ENCODE data around the gene GRPEL1. TPM values are rescaled to one million over a fixed set of nuclear protein-coding genes. Genes with fewer than 3 reads are reported as not detected.
A peak's percentile ranks its signal among the peaks of the same experiment; 100 is the strongest.

Gene GRPEL1
- total and polyA plus RNA-seq, 2 of the 13 experiments (the other 11 are each of a cell fraction or from before 2014, with no cell fraction given): 32.3 to 141 TPM

DNA sequence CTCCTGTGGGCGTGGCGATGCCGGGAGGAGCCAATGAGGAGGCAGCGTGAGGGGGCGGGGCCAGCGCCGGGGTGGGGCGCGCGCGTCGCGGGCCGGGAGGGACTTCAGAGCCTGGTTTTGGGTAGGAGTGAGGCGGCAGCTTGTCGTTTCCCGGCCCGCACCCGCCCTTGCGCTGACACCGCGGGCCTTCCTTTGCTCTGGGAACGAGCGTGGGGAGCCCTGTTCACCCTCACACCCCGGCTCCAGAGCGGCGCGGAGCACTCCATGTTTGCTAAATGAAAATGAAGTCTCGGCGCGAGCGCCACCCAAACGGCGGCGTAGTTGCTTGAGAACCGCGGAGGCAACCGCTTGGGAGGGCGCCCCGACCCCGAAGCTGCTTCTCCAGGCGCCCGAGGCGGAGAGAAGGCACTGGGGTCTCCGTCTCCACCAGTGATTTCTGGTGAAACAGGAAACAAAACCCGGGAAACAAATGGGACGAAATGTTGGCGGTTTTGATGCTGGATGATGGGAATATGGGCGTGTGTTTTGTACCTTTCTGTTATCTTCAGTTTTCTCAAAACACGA lies 497 bp upstream of the GRPEL1 start (continued):
- 0 out of 2 replicates have a peak, but pooled peaks have one; percentile 29 for TF ChIP-seq NKX3-1 (CRISPR knock-in tag; IDR thresholded peaks at IDR 0.05)
- no peak for TF ChIP-seq ZNF772 (CRISPR knock-in tag; IDR thresholded peaks at IDR 0.05)
- no peak for TF ChIP-seq ZNF556 (CRISPR knock-in tag; IDR thresholded peaks at IDR 0.05; ENCODE audit: borderline replicate concordance)
- TF ChIP-seq ZFP62 (CRISPR knock-in tag; IDR thresholded peaks at IDR 0.05): no peak
- no peak for TF ChIP-seq ZBTB4 (CRISPR knock-in tag; IDR thresholded peaks at IDR 0.05; ENCODE audit: borderline replicate concordance)
- TF ChIP-seq NFIB (CRISPR knock-in tag; IDR thresholded peaks at IDR 0.05; ENCODE audit: borderline replicate concordance): no peak
- TF ChIP-seq, protein P1, sequence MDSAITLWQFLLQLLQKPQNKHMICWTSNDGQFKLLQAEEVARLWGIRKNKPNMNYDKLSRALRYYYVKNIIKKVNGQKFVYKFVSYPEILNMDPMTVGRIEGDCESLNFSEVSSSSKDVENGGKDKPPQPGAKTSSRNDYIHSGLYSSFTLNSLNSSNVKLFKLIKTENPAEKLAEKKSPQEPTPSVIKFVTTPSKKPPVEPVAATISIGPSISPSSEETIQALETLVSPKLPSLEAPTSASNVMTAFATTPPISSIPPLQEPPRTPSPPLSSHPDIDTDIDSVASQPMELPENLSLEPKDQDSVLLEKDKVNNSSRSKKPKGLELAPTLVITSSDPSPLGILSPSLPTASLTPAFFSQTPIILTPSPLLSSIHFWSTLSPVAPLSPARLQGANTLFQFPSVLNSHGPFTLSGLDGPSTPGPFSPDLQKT (CRISPR knock-in tag; IDR thresholded peaks at IDR 0.05; ENCODE audit: borderline replicate concordance): no peak
- TF ChIP-seq MEIS1 (CRISPR knock-in tag; IDR thresholded peaks at IDR 0.05; ENCODE audit: borderline replicate concordance): no peak
- no peak for TF ChIP-seq HNRNPUL1 (IDR thresholded peaks at IDR 0.05; ENCODE audit: low read depth, low read length)
- TF ChIP-seq ARNT2 (CRISPR knock-in tag; IDR thresholded peaks at IDR 0.05; ENCODE audit: low read depth): peak; percentile 55; the same call in 1 of the 2 replicates
- TF ChIP-seq ZMAT3 (CRISPR knock-in tag; conservative IDR thresholded peaks at IDR 0.05): no peak
- TF ChIP-seq ZBTB1 (CRISPR knock-in tag; IDR thresholded peaks at IDR 0.05; ENCODE audit: borderline replicate concordance): no peak
- TF ChIP-seq DMAP1 (CRISPR knock-in tag; IDR thresholded peaks at IDR 0.05): no peak
- no peak for TF ChIP-seq ZNF460 (CRISPR knock-in tag; IDR thresholded peaks at IDR 0.05; ENCODE audit: borderline replicate concordance)

Measured in HepG2 (cell line).